Motor neuron (in vitro differentiated cells): ENCODE measurements around the gene PTGER1. TPM values are rescaled to one million over a fixed set of nuclear protein-coding genes. Genes with fewer than 3 reads are reported as not detected.
"Not testable (repeated sequence)": the region's sequence is repeated elsewhere in the genome, so short reads cannot be mapped to it uniquely, and the experiment has no call there.

Source experiments
- ATAC-seq, 8 experiments: fragments of 200-7000 bp; cut with Tn5 transposase; replicated peaks in 6 of 8; 2 replicates each; pipeline ENCODE4 v1.8.0; 2021; ENCODE audit warnings: mild to moderate bottlenecking in 8 of 8, moderate library complexity in 8 of 8
- H3K27ac ChIP-seq, 2 donors: fragments of 250-450 bp; sonication (Bioruptor Pico); 2 replicates each; pipeline ENCODE4 v1.9.0; 2021; ENCODE audit warnings: antibody characterized with exemption in 2 of 2, mild to moderate bottlenecking in 2 of 2, moderate library complexity in 1 of 2
- H3K4me1 ChIP-seq, 2 donors: fragments of 250-450 bp; sonication (Bioruptor Pico); replicated peaks in 1 of 2; 2 replicates each; pipeline ENCODE4 v1.6.1; 2021; ENCODE audit warnings: antibody characterized with exemption in 2 of 2, mild to moderate bottlenecking in 2 of 2, moderate library complexity in 1 of 2
- H3K4me3 ChIP-seq, 5 donors: fragments of 250-450 bp; sonication (Bioruptor Pico); 2 replicates each; pipeline ENCODE4 v1.9.0; 2021; ENCODE audit warnings: antibody characterized with exemption in 5 of 5, mild to moderate bottlenecking in 5 of 5, moderate library complexity in 4 of 5
- WGBS, 10 experiments: fragments of 450-650 bp; shearing (Covaris generic); methylation state at CpG; one replicate each; pipeline ENCODE4 v1.0.0; 2022; 5-methylcytosine and 5-hydroxymethylcytosine counted together
- in situ Hi-C, 9 experiments: fragments of 400-800 bp; cut with MboI; loops; one replicate each; pipeline ENCODE4 v1.15.0; 2021; ENCODE audit warnings: low sequenced_read_pairs in 9 of 9, low pct_unique_long_range_greater_than_20kb in 2 of 9; ENCODE audit not compliant: unreplicated experiment in 9 of 9
- total RNA-seq, 8 experiments: library from RNA; unstranded; fragments of 300-600 nt; gene quantifications; 2 replicates each; pipeline versions ENCODE4 v1.2.3 to v1.2.4, GENCODE V29; 2022

The PTGER1 gene
- total RNA-seq, 8 experiments from 2014 or later, result 0.11 to 0.24 TPM; not detected in 6

- 0 to 100% (median 76%) methylated on average over 1 to 3 of the region's 4 CpGs; no CpG with 5 or more reads in 2 of the 10 experiments for WGBS, 10 experiments
- Histone ChIP-seq H3K4me1 (peaks cover 6 to 36% of the 10 kb centered on the region in 2 donors), H3K4me3 (no peak overlapping the region), H3K27ac (no peak overlapping the region)
- in situ Hi-C loops, result no loop called here
- ATAC-seq, result no peak
Measured at GRCh38 chr19:14511229-14511593, 36.1 kb upstream of the PTGER1 start.

- in situ Hi-C loops, result no loop called here
- peak in 5 of 8 experiments; percentile 8 to 38 (median 24) for ATAC-seq
- H3K4me3 ChIP-seq, result no peak overlapping the region
- H3K4me1 ChIP-seq, result peaks cover 2 to 31% of the 10 kb centered on the region in 2 donors
- WGBS, 10 experiments, result 6 to 81% (median 49%) methylated on average over 5 to 19 of the region's 22 CpGs
- peak overlapping the region in 1 of 2 donors; percentile 21 for H3K27ac ChIP-seq
Measured at GRCh38 chr19:14510311-14511228, 35.4 kb upstream of the PTGER1 start.

GRCh38 chr19:14507704-14508542 is 32.8 kb upstream of the PTGER1 start:
- Histone ChIP-seq H3K4me1 (peaks cover 2 to 31% of the 10 kb centered on the region in 2 donors), H3K27ac (no peak overlapping the region), H3K4me3 (no peak overlapping the region)
- WGBS, 10 experiments, result 50 to 80% (median 67%) methylated on average over 1 to 4 of the region's 12 CpGs; no CpG with 5 or more reads in 5 of the 10 experiments
- peak in 3 of 8 experiments; percentile 4 to 13 (median 8) for ATAC-seq
- in situ Hi-C loops, result no loop called here

GRCh38 chr19:14505488-14506239 is 30.5 kb upstream of the PTGER1 start:
- Histone ChIP-seq H3K4me1 (peaks cover 2 to 24% of the 10 kb centered on the region in 2 donors), H3K27ac (no peak overlapping the region), H3K4me3 (no peak overlapping the region)
- peak; percentile 38 to 75 (median 60) for ATAC-seq
- in situ Hi-C loops, result no loop called here
- 18 to 88% (median 57%) methylated on average over 1 to 7 of the region's 19 CpGs; no CpG with 5 or more reads in 5 of the 10 experiments for WGBS, 10 experiments

GRCh38 chr19:14504575-14504974 is 29.4 kb upstream of the PTGER1 start:
- 80 to 100% (median 85%) methylated on average over 1 to 5 of the region's 8 CpGs; no CpG with 5 or more reads in 5 of the 10 experiments for WGBS, 10 experiments
- ATAC-seq, H3K4me3 ChIP-seq, H3K27ac ChIP-seq, in situ Hi-C loops: not testable (repeated sequence)
- H3K4me1 ChIP-seq, result peaks cover 0 to 15% of the 10 kb centered on the region in 2 donors

GRCh38 chr19:14503285-14503684 is 28.1 kb upstream of the PTGER1 start:
- in situ Hi-C loops, result no loop called here
- 47 to 87% (median 60%) methylated on average over 1 of the region's 1 CpG; no CpG with 5 or more reads in 3 of the 10 experiments for WGBS, 10 experiments
- no peak for ATAC-seq
- Histone ChIP-seq H3K4me3 (no peak overlapping the region), H3K4me1 (peaks cover 0 to 9% of the 10 kb centered on the region in 2 donors), H3K27ac (no peak overlapping the region)

GRCh38 chr19:14502334-14503092 is 27.4 kb upstream of the PTGER1 start:
- in situ Hi-C loops, result no loop called here
- Histone ChIP-seq H3K27ac (no peak overlapping the region), H3K4me3 (no peak overlapping the region), H3K4me1 (peaks cover 0 to under 1% of the 10 kb centered on the region in 2 donors)
- ATAC-seq, result no peak
- WGBS, 10 experiments, result 45 to 93% (median 79%) methylated on average over 1 to 11 of the region's 11 CpGs; no CpG with 5 or more reads in 2 of the 10 experiments

GRCh38 chr19:14497228-14497921 is 22.2 kb upstream of the PTGER1 start:
- in situ Hi-C loops, result no loop called here
- no peak overlapping the region for H3K27ac ChIP-seq
- 34 to 100% (median 69%) methylated on average over 1 to 6 of the region's 6 CpGs; no CpG with 5 or more reads in 1 of the 10 experiments for WGBS, 10 experiments
- no peak overlapping the region for H3K4me3 ChIP-seq
- H3K4me1 ChIP-seq, result peaks cover 5 to 11% of the 10 kb centered on the region in 2 donors
- ATAC-seq, result no peak

- 0 to 100% (median 20%) methylated on average over 1 to 6 of the region's 7 CpGs; no CpG with 5 or more reads in 3 of the 10 experiments for WGBS, 10 experiments
- Histone ChIP-seq H3K4me3 (peak overlapping the region in 4 of 5 donors; percentile 30 to 68 (median 57)), H3K4me1 (peaks cover 5 to 11% of the 10 kb centered on the region in 2 donors), H3K27ac (no peak overlapping the region)
- in situ Hi-C loops, result no loop called here
- peak in 1 of 8 experiments; percentile 1 for ATAC-seq
Measured at GRCh38 chr19:14496834-14497227, 21.7 kb upstream of the PTGER1 start.

GRCh38 chr19:14496029-14496833 is 21.1 kb upstream of the PTGER1 start, which contains the start of gene GIPC1:
GIPC1 (minus strand) TSS chr19:14496127; CDS start chr19:14482976, 13,151 bp downstream.
- H3K4me1 ChIP-seq, result peaks cover 5 to 11% of the 10 kb centered on the region in 2 donors
- H3K27ac ChIP-seq, result peak within 1 kb of the TSS in 1 of 2 donors; percentile 16
- WGBS, 10 experiments, result 0 to 80% (median 27%) methylated on average over 1 to 9 of the region's 71 CpGs; no CpG with 5 or more reads in 3 of the 10 experiments
- in situ Hi-C loops, result no loop called here
- peak; percentile 90 to 96 (median 94) for ATAC-seq
- peak within 1 kb of the TSS; percentile 43 to 68 (median 56) for H3K4me3 ChIP-seq
